GM18511 (cell line): ENCODE results near the gene SNRNP25.

ENCODE experiments used
- ATAC-seq: cut with Tn5 transposase; IDR thresholded peaks from one replicate; pipeline ENCODE4 v1.9.1; 2021; ENCODE audit warnings: mild to moderate bottlenecking, moderate library complexity; ENCODE audit not compliant: unreplicated experiment

SNRNP25 gene

GRCh38 chr16:77273-77806, 23.7 kb downstream of the SNRNP25 start:
- peak; percentile 43 for ATAC-seq

- ATAC-seq = peak; percentile 70
These were observed 24.3 kb downstream of the SNRNP25 start, which contains the start of gene MPG for GRCh38 chr16:77807-78443. Gene MPG (plus strand): TSS chr16:78225. CDS start chr16:78310, 85 bp downstream.

- ATAC-seq = peak; percentile 24
These were observed 25.0 kb downstream of the SNRNP25 start for GRCh38 chr16:78444-79150.

- ATAC-seq = no peak
These were observed 25.8 kb downstream of the SNRNP25 start for GRCh38 chr16:79151-80054.

GRCh38 chr16:83060-83603, 29.5 kb downstream of the SNRNP25 start:
- ATAC-seq = no peak

- peak; percentile 7 for ATAC-seq
These were observed 30.4 kb downstream of the SNRNP25 start for GRCh38 chr16:83781-84615.

GRCh38 chr16:84718-85406, 31.2 kb downstream of the SNRNP25 start:
- ATAC-seq = peak; percentile 71

- ATAC-seq = no peak
These were observed 31.8 kb downstream of the SNRNP25 start for GRCh38 chr16:85407-85782.

GRCh38 chr16:85865-86264, 32.2 kb downstream of the SNRNP25 start:
- no peak for ATAC-seq

GRCh38 chr16:86483-86952, 32.9 kb downstream of the SNRNP25 start:
- ATAC-seq = no peak

- ATAC-seq = no peak
These were observed 35.0 kb downstream of the SNRNP25 start for GRCh38 chr16:88613-89012.

GRCh38 chr16:89391-90302, 36.0 kb downstream of the SNRNP25 start:
- ATAC-seq = no peak

GRCh38 chr16:91484-91883, 37.9 kb downstream of the SNRNP25 start:
- no peak for ATAC-seq

GRCh38 chr16:92431-93339, 39.1 kb downstream of the SNRNP25 start:
- ATAC-seq = no peak

GRCh38 chr16:94918-95265, 41.3 kb downstream of the SNRNP25 start:
- ATAC-seq = no peak

- ATAC-seq = peak; percentile 67
These were observed 43.3 kb downstream of the SNRNP25 start for GRCh38 chr16:96935-97381.

- ATAC-seq = no peak
These were observed 44.2 kb downstream of the SNRNP25 start for GRCh38 chr16:97822-98221.
